Mesothelial cell of epicardium (in vitro differentiated cells): ENCODE results near the gene PLEKHG3. TPM values are rescaled to one million over a fixed set of nuclear protein-coding genes. Genes with fewer than 3 reads are reported as not detected.

Experiments used
- DNase-seq, 2 experiments: peaks; one replicate each; pipeline ENCODE4 v3.0.0; 2021; ENCODE audit warnings: low spot score in 2 of 2; ENCODE audit not compliant: unreplicated experiment in 2 of 2
- H3K27ac Mint-ChIP-seq: 2 replicates; pipeline ENCODE4 v1.8.0; 2021; ENCODE audit warnings: mixed read lengths
- H3K27me3 Mint-ChIP-seq: 2 replicates; pipeline ENCODE4 v1.8.0; 2021; ENCODE audit warnings: low read depth, mixed read lengths
- H3K36me3 Mint-ChIP-seq: 2 replicates; pipeline ENCODE4 v1.8.0; 2021; ENCODE audit warnings: mixed read lengths
- H3K4me1 Mint-ChIP-seq: 2 replicates; pipeline ENCODE4 v1.8.0; 2021; ENCODE audit warnings: mixed read lengths
- H3K4me3 Mint-ChIP-seq: 2 replicates; pipeline ENCODE4 v1.8.0; 2021; ENCODE audit warnings: mild to moderate bottlenecking, moderate library complexity, mixed read lengths
- H3K9me3 Mint-ChIP-seq: 2 replicates; pipeline ENCODE4 v1.8.0; 2021; ENCODE audit warnings: mixed read lengths
- total RNA-seq: library from RNA; stranded (reverse); gene quantifications from 3 replicates; pipeline ENCODE4 v1.2.1, GENCODE V29; 2021
- TF ChIP-seq, protein P1 (sequence below): fragments of 200-600 bp; sonication (generic); IDR thresholded peaks from one replicate; pipeline ENCODE4 v1.5.0; 2021; ENCODE audit warnings: antibody characterized with exemption; ENCODE audit not compliant: unreplicated experiment

The PLEKHG3 gene
- total RNA-seq, 1 donor from 2014 or later = 141 TPM

DNA sequence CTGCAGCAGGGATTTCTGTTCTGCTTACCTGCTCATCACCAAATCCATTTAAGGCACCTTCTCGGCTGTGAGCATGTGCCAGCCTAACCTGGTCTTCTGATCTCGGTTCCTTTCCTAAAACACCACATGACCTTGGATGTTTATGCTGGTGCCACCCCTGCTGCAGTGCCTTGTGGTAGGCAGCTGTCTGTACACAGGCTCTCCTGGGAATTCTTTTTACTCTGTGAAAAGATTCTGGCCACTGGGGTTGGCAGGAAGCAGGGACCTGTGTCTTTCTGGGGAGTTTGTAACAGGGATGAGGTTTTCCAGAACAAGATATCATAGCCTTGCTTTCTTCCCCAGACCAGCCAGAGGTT lies 10.4 kb upstream of the PLEKHG3 start:
- TF ChIP-seq, protein P1, sequence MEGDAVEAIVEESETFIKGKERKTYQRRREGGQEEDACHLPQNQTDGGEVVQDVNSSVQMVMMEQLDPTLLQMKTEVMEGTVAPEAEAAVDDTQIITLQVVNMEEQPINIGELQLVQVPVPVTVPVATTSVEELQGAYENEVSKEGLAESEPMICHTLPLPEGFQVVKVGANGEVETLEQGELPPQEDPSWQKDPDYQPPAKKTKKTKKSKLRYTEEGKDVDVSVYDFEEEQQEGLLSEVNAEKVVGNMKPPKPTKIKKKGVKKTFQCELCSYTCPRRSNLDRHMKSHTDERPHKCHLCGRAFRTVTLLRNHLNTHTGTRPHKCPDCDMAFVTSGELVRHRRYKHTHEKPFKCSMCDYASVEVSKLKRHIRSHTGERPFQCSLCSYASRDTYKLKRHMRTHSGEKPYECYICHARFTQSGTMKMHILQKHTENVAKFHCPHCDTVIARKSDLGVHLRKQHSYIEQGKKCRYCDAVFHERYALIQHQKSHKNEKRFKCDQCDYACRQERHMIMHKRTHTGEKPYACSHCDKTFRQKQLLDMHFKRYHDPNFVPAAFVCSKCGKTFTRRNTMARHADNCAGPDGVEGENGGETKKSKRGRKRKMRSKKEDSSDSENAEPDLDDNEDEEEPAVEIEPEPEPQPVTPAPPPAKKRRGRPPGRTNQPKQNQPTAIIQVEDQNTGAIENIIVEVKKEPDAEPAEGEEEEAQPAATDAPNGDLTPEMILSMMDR = no peak
- no peak overlapping the region for H3K4me3 Mint-ChIP-seq
- no peaks in the 10 kb centered on the region for H3K36me3 Mint-ChIP-seq
- H3K4me1 Mint-ChIP-seq = peaks cover 30% of the 10 kb centered on the region
- no peak overlapping the region for H3K27ac Mint-ChIP-seq
- H3K27me3 Mint-ChIP-seq = no peaks in the 10 kb centered on the region
- no peak for DNase-seq
- H3K9me3 Mint-ChIP-seq = no peaks in the 10 kb centered on the region

DNA sequence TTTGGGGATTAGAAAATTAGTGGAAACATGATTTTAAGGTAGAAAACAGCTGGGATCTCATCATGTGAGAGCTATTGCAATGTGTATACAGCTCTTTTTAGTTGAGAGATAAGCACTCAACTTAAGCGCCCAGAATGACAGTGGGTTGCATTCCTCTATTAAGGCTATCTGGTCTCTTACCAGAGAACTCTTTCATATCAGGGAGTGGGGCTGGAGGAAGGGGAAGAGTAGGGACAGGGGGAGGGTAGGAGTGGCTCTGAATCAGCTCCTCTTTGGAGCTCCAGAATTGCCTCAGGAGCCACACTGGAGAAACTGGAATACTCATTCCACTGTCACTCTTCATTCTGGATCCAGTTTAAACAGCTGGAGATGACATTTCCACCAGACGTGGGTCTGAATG lies 9.2 kb upstream of the PLEKHG3 start:
- Mint-ChIP-seq H3K9me3 (no peaks in the 10 kb centered on the region), H3K27me3 (no peaks in the 10 kb centered on the region), H3K4me1 (peaks cover 30% of the 10 kb centered on the region), H3K36me3 (no peaks in the 10 kb centered on the region), H3K27ac (no peak overlapping the region), H3K4me3 (no peak overlapping the region)
- TF ChIP-seq, protein P1 = no peak
- DNase-seq = no peak

DNA sequence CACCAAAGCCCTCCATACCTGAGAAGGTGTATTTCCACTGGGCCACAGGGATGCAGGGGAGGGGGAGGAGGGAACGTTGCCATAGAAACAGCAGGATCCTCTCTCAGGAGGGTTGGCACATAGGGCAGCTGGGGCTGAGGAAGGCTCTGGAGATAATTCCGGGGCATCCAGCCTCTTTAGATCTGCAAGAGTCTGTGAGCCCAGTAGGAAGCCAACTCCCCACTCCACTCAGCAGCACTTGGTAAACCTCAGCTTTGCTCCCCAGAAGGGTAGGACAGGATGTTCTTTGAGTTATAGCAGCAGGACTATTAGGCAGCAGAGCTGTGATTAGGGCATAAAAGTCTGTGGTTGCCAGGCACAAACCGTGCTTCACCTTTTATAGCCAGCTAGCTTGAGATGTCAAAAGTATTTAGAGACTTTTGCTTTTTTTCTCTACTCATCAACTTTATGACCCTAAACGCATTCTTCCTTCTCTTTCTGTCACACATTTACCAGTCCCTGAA lies 7.8 kb upstream of the PLEKHG3 start:
- Mint-ChIP-seq H3K9me3 (no peaks in the 10 kb centered on the region), H3K4me3 (no peak overlapping the region), H3K36me3 (no peaks in the 10 kb centered on the region), H3K4me1 (peaks cover 30% of the 10 kb centered on the region), H3K27me3 (no peaks in the 10 kb centered on the region), H3K27ac (no peak overlapping the region)
- TF ChIP-seq, protein P1 = no peak
- DNase-seq = no peak

DNA sequence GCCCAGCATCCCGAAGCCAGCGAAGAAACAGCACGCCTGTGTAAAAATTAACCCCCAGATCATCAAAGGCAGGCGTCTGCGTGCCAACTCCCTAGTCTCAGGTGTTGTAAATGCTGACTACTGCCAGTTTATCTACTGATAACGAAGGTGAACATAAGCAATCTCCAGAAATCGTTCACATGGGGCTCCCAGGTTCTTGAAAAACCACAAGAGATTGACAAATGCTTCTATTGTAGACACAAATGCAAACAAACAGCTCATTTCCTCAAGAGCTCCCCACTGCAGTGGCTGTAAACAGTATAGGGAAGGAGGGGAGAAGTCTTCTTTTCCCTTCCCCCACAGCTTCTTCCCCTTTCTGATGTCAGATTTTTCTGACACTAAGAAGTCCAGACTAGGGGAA lies 5.3 kb upstream of the PLEKHG3 start:
- no peaks in the 10 kb centered on the region for H3K9me3 Mint-ChIP-seq
- no peak for DNase-seq
- TF ChIP-seq, protein P1 = no peak
- peak overlapping the region; percentile 25 for H3K27ac Mint-ChIP-seq
- peaks cover 49% of the 10 kb centered on the region for H3K4me1 Mint-ChIP-seq
- H3K36me3 Mint-ChIP-seq = no peaks in the 10 kb centered on the region
- H3K27me3 Mint-ChIP-seq = no peaks in the 10 kb centered on the region
- H3K4me3 Mint-ChIP-seq = no peak overlapping the region

DNA sequence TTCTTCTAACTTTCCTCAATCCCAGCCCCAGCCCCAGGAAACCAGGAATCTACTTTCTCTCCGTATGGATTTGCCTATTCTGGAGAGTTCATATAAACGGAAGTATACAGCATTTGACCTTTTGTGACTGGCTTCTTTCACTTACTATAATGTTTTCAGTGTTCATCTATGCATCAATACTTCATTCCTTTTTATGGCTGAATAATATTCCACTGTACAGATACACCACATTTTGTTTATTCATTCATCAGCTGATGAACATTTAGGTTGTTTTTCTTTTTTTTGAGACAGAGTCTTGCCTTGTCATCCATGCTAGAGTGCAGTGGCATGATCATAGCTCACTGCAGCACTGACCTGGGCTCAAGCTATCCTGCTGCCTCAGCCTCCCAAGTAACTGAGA lies 3.9 kb upstream of the PLEKHG3 start:
- DNase-seq = no peak
- peaks cover 42% of the 10 kb centered on the region for H3K4me1 Mint-ChIP-seq
- H3K36me3 Mint-ChIP-seq = no peaks in the 10 kb centered on the region
- H3K27ac Mint-ChIP-seq = no peak overlapping the region
- H3K27me3 Mint-ChIP-seq = no peaks in the 10 kb centered on the region
- TF ChIP-seq, protein P1 = no peak
- no peaks in the 10 kb centered on the region for H3K9me3 Mint-ChIP-seq
- H3K4me3 Mint-ChIP-seq = no peak overlapping the region

DNA sequence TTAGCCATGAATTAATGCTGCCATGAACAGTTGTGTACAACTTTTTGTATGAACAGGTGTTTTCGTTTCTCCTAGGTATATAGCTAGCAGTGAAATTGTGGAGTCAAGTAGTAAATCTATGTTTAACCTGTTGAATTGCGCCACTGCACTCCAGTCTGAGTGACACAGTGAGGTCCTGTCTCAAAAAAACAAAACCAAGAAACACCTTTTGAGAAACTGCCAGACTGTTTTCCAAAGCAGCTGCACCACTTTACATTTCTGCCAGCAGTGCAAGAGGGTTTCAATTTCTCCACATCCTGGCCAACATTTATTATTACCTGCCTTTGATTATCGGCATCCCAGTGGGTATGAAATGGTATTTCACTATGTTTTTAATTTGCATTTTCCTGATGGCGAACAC lies 3.3 kb upstream of the PLEKHG3 start:
- no peaks in the 10 kb centered on the region for H3K9me3 Mint-ChIP-seq
- no peaks in the 10 kb centered on the region for H3K36me3 Mint-ChIP-seq
- H3K4me1 Mint-ChIP-seq = peaks cover 45% of the 10 kb centered on the region
- H3K27ac Mint-ChIP-seq = no peak overlapping the region
- DNase-seq = no peak
- H3K27me3 Mint-ChIP-seq = no peaks in the 10 kb centered on the region
- H3K4me3 Mint-ChIP-seq = no peak overlapping the region
- TF ChIP-seq, protein P1 = no peak
